GM18907 (cell line): ENCODE results near the gene CTBP1.

Source experiments
- ATAC-seq: cut with Tn5 transposase; IDR thresholded peaks from one replicate; pipeline ENCODE4 v1.9.1; 2021; ENCODE audit warnings: mild to moderate bottlenecking, moderate library complexity; ENCODE audit not compliant: unreplicated experiment

CTBP1 gene

GRCh38 chr4:1212546-1213335, 36.2 kb downstream of the CTBP1 start:
- no peak for ATAC-seq

DNA sequence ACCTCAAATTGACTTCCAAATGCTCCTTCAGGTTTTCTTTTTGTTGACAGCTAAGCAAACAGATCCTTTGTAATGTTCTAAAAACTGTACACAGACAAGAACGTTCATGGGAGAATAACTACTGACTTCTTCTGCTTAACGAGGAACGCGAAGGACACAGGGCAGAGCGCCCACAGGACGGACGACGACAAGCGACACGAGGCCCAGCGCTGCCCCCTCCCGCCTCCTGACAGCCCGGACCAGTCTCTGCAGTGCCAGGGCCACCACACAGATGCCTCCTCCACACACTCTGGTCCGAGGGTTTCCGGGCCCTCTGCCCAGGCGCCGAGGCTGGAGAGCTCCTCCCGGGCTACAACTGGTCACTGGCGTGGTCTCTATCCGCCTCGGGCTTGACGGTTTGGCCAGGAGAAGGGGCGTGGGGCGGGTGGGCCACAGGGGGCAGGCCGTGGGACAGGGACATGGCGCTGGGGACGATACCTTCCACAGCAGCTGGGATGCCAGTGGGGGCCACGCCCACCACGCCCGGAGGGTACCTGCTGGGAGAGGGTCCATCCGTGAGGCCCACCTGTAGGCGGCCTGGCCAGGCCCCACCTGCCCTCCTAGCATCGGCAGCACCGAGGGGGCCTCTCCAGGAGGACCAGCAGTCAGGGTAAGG, 36.9 kb downstream of the CTBP1 start:
- no peak for ATAC-seq

- ATAC-seq = no peak
These were observed 37.6 kb downstream of the CTBP1 start for GRCh38 chr4:1211371-1211770.

- no peak for ATAC-seq
These were observed 38.0 kb downstream of the CTBP1 start for GRCh38 chr4:1210971-1211370.

- no peak for ATAC-seq
These were observed 38.6 kb downstream of the CTBP1 start for GRCh38 chr4:1210241-1210841.

DNA sequence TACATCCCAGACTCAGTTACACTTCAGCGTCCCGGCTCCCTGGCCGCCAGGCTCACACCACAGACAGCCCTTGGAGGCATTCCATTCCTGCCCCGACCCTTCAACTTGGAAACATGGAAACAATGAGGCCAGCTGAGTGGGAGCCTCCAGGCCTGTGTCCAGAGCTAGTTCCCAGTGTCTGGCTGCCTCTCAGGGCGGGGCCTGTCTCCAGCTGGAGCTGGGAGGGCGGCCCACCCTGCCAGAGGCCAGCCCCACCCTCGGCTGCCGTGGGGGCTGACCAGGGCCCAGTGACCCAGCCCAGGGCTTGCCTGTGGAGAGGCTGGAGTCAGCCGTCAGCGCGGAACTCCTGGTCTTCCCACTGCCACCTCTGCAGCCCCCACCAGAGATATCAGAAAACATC, 39.1 kb downstream of the CTBP1 start:
- ATAC-seq = no peak

- ATAC-seq = no peak
These were observed 39.8 kb downstream of the CTBP1 start for GRCh38 chr4:1208970-1209704.

DNA sequence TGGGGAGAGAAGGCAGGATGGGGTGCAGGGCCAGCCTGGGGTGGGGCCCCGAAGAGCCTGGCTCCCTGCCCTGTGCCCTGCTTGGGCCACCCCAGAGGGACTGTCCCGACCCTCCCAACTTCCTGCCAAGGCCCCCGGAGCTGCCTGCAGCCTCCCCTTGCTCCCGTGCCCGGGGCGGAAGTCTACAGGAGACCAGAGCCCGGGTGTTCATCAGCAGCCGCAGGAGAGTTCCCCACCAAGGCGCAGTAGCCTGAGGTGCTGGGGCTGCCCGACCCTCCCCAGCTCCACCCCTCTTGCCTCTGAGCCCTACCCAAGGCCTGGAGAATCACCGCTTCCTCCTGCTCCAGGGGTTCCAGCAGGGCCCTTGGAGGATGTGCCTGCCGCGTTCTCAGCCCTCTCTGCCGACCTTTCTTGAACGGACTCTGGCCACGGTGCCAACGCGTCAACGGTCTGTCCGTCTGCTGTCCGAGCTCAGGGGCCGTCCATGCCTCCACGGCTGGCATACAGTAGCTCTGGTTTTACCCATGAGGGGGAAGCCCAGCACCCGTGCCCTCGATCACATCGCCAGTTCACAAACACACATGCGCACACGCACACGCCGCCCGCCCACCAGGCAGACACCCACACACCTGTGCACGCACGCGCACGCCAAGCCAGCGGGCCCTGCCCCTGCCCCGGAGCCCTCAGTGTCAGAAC, 40.5 kb downstream of the CTBP1 start:
- no peak for ATAC-seq

- ATAC-seq = no peak
These were observed 41.2 kb downstream of the CTBP1 start for GRCh38 chr4:1207603-1208265.

- no peak for ATAC-seq
These were observed 41.8 kb downstream of the CTBP1 start for GRCh38 chr4:1207157-1207470.

DNA sequence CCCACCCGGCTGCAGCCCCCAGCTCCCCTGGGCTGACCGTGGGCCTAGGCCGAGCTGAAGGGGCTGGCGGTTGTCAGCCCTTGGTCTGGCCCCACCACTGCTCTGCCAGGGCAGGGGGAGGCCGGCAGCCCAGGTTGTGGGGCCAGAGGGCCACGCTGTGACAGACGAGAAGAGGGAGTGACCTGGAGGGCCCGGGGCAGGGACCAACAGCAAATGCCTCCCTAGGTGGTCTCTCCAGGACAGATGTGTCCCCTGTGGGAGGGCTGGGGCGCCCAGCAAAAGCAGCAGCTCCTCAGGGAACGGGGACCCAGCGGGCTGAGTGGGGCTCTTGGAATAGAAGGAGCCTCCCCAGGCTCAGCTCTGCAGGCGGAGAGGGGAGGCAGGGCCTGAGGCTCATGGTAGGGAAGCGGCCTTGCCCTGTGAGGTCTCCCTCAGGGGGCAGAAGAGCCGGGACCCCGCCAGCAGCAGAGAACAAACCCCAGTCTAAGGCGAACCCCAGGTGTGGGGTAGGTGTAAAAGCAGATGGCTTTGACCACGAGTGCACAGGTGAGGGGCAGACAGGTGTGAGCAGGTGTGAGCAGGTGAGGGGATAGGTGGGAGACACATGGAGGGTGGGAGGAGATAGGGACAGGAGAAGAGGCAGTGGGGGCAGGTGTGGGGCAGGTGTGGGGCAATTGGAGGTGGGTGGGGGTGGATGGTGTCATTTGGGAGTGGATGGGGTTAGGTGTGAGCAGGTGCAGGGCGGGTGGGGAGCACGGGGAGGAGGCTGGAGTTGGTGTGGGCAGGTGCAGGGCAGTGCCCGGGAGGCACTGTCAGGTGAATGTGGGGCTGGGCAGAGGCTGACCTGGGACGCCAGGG, 42.4 kb downstream of the CTBP1 start:
- no peak for ATAC-seq

GRCh38 chr4:1205586-1206298, 43.2 kb downstream of the CTBP1 start:
- ATAC-seq = no peak

- no peak for ATAC-seq
These were observed 43.9 kb downstream of the CTBP1 start for GRCh38 chr4:1204828-1205585.

DNA sequence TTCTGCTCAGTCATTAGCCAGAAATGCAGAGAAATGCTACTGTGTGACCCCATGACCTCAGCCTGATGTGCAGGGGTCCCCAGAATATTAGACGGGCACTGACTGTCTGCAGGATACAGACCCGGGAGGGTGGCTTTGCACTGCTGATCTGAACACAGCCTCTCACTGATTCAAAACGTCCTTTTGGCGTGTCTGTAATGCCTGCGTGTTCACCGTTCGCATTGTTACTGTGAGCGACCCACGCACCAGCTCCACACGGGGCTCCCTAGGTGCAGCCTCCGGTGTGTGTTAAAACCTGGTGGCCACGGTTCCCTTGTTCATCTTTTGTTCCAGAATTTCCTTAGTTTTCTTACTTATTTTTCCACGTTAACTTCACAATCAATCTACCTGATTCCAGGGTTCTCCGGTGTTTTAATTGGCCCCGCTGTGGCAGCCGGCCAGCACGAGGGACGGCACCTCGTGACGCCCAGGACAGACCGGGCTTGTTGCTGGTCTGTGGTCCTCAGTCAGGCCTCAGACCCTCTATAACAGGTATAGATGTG, 44.6 kb downstream of the CTBP1 start:
- no peak for ATAC-seq

DNA sequence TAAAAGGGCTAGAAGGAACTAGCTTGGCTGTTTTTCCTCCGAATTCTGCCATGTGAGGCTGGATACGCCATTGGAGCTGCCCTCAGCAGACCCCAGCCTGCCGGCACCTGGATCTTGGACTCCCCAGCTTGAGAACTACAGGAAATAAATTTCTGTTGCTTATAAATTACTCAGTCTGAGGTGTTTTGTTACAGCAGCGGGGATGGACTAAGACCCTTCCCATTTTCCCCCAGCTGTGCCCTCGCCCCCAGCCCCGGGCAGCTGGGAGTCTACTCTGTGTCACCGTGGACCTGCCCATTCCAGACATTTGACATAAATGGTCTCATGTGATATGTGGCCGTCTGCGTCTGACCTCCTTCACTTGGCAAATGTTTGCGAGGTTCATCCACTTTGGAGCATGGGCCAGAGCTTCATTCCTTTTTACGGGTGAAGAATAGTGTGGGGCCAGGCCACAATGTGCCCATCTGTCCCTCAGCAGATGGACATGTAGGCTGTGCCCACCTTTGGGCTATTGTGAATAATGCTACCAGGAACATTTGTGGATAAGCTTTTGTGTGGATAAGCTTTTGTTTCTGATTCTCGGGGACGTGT, 45.8 kb downstream of the CTBP1 start:
- no peak for ATAC-seq

DNA sequence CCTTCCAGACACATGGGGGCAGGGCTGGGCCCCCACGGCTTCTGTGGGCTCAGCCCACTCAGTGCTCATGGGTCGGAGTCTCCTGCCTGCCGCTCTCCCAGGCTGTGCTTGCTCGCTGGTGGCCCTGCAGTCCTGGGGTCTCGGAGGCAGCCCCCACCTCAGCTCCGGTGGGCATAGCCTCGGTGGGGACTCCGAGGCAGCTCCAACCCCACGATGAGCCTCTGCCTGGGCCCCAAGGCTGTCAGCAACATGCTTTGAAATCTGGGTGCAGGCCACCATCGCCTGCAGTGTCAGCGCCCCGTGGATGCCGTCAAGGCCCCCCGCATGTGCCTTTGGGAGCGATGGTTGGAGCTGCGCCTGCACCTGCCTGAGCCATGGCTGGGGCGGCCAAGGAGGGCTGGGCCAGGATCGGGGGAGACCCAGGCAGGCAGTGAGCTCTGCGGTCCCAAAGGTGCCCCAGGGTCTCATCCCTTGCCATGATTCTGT, 46.4 kb downstream of the CTBP1 start:
- no peak for ATAC-seq

- ATAC-seq = peak; percentile 37
These were observed 46.9 kb downstream of the CTBP1 start for GRCh38 chr4:1201851-1202525.
